Diencephalon (tissue), 1 donor: Measurements from ENCODE around the gene NME2. TPM values are rescaled to one million over a fixed set of nuclear protein-coding genes. Genes with fewer than 3 reads are reported as not detected.

Source experiments
- total RNA-seq: library from RNA; depleted of rRNA; stranded (reverse); fragments of >200 nt; gene quantifications from one replicate; pipeline ENCODE4 v1.2.3, GENCODE V29; 2014

The NME2 gene
- total RNA-seq, result 247 TPM

DNA sequence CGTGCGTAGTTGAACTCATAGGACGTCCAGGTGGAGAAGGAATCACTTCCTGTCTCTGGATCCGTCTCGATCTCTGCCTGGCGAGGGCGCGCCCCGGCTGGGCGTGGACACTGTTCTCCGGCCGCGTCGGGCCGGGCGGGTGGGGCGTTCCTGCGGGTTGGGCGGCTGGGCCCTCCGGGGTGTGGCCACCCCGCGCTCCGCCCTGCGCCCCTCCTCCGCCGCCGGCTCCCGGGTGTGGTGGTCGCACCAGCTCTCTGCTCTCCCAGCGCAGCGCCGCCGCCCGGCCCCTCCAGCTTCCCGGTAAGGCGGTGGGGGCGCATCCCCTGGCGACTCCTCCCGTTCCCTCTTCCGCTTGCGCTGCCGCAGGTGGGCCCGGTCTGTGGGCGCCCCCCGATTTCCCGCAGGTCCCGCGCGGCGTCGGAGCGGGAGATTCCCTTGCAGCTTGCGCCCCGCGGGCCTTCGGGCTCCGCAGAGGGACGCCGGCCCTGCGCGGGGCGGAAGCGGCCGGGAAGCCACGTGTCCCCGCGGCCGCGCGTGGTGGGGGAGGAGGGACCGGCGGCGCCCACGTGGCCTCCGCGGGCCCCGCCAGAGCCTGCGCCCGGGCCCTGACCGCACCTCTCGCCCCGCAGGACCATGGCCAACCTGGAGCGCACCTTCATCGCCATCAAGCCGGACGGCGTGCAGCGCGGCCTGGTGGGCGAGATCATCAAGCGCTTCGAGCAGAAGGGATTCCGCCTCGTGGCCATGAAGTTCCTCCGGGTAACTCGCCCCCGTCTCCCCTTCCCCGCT lies at the start of gene NME2:
NME2 (plus strand) TSS at position 214 of the 789 bp plus-strand sequence; CDS start at position 634, 420 bp downstream.

DNA sequence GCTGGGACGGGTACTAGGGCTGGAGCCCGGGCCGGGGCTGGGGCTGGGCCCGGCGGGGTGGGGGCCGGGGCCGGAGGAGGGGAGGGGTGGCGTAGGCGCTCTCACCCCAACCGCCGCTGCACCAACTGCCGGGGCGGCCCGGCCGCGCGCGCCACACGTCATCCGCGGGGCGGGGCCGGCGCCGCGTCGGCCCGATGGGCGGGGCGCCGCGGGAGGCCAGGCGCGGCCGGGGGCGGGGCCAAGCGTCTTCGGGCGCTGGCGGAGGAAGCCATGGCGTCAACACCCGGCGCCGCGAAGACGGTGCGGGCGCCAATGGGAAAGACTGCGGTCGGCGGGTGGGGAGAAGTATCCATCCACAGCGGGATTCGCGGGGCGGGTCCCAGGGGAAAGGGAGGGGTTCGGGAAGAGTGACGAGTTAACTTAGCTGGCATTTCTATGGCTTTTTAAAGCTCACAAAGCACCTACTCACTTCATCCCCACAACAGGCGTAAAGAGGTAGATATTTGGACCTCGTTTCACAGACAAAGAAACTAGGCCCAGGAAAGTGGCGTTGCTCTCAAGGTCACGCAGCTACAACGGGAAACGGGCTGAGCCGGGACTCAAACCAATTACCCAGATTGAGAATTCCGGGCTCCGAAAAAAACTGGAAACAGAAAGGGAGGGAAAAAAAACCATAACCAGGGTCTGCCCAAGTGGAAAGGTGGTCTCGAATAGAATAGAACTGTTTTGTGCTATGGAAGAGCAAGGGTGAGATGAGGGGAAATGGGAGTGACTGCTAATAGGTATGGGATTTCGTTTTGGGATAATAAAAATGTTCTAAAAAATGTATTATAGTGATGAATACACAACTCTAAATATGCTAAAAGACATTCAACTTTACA lies 45.2 kb upstream of the NME2 start, which contains the start of gene SPAG9:
SPAG9 (minus strand) TSS at position 130 of the 881 bp plus-strand sequence. CDS start 212 bp downstream, outside the sequence.

DNA sequence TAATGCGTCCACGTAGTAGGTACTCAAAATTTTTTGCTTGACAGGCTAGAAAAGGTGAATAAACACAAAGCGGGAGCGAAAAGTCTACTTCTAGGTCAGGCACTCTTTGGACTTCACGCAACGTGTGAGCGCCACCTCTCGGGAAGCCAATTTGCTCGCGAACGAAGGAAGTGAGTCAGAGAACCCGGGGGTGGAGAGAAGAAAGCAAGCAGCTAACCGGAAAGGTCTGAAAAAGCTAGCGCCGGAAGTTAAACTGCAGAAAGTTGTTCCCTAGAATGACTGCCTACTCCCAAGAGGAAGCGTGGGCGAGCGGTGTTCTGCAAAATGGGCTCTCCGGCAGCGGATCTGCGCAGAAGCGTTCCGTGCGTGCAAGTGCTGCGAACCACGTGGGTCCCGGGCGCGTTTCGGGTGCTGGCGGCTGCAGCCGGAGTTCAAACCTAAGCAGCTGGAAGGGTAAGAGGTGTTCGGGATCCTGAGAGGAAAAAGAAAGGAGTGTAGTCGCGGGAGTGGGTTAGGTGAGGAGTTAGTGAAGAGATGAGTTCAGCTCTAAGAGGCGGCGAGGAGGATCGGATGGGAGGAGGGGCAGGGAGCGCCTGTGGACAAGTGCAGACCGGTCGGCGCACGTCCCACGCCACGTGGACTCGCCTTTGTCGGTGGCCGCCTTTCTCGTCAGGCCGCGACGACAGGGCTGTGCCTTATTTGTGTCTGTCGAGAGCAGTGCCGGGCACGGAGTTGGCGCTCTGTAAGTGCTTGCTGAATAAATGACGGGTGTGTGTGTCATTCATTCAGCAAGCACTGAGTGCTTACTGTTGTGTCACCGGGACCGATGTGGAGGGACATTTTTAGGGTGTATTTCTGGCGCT lies 12.8 kb upstream of the NME2 start, which contains the start of gene NME1:
NME1 (plus strand) TSS at position 350 of the 863 bp plus-strand sequence. CDS start 2,096 bp downstream, outside the sequence.

Other genes with a start within 250 kb of the NME2 start
- 312 TPM for gene SPAG9, start 45.5 kb upstream of the NME2 start, total RNA-seq
- gene NME1, start 12.9 kb upstream of the NME2 start, total RNA-seq, result 52.6 TPM
- 39.4 TPM for gene MBTD1, start 93.6 kb downstream of the NME2 start, total RNA-seq
- 45.2 TPM for gene UTP18, start 94.1 kb downstream of the NME2 start, total RNA-seq